SU-DHL-6 (cell line): Measurements from ENCODE around the gene RNF111.

ENCODE experiments used
- H2AFZ ChIP-seq: fragments of 200-600 bp; sonication (generic); 2 replicates; pipeline ENCODE4 v1.6.1; 2014; ENCODE audit warnings: low read depth, mild to moderate bottlenecking, moderate library complexity, mixed read lengths, antibody characterized with exemption, low read length; ENCODE audit not compliant: severe bottlenecking
- H3F3A ChIP-seq: fragments of 200-600 bp; shearing (Covaris generic); 2 replicates; pipeline ENCODE4 v1.6.0; 2016; ENCODE audit warnings: antibody characterized with exemption, mild to moderate bottlenecking; ENCODE audit not compliant: insufficient read depth
- H3K27ac ChIP-seq: fragments of 200-600 bp; sonication (generic); 2 replicates; pipeline ENCODE4 v1.5.1; 2016; ENCODE audit warnings: low read depth, mild to moderate bottlenecking, low read length, moderate library complexity, mixed read lengths
- H3K27me3 ChIP-seq: fragments of 200-600 bp; sonication (generic), shearing (Covaris generic); 2 replicates; pipeline ENCODE4 v1.6.0; 2014; ENCODE audit warnings: mild to moderate bottlenecking, low read length
- H3K36me3 ChIP-seq: fragments of 200-600 bp; sonication (generic); 2 replicates; pipeline ENCODE4 v1.6.1; 2014; ENCODE audit warnings: mild to moderate bottlenecking, low read length, mixed read lengths
- H3K4me2 ChIP-seq: fragments of 300-600, 200-600 bp; shearing (Covaris generic), sonication (generic); 2 replicates; pipeline ENCODE4 v1.6.0; 2014; ENCODE audit warnings: low read length, low read depth, mild to moderate bottlenecking; ENCODE audit not compliant: poor library complexity, severe bottlenecking
- H3K4me3 ChIP-seq: fragments of 200-600 bp; sonication (generic); 2 replicates; pipeline ENCODE4 v1.5.1; 2014; ENCODE audit warnings: antibody characterized with exemption, low read length, mild to moderate bottlenecking, mixed read lengths; ENCODE audit not compliant: insufficient read depth, poor library complexity, severe bottlenecking
- H3K79me2 ChIP-seq: fragments of 200-600 bp; sonication (generic); 2 replicates; pipeline ENCODE4 v1.6.1; 2014; ENCODE audit warnings: mild to moderate bottlenecking, low read length, moderate library complexity; ENCODE audit not compliant: insufficient read depth
- H3K9ac ChIP-seq: fragments of 200-600 bp; sonication (generic); 2 replicates; pipeline ENCODE4 v1.7.0; 2014; ENCODE audit warnings: mild to moderate bottlenecking, low read length
- H3K9me2 ChIP-seq: fragments of 200-600 bp; sonication (generic); replicated peaks from 2 replicates; pipeline ENCODE4 v1.6.1; 2014; ENCODE audit warnings: low read length; ENCODE audit not compliant: insufficient read depth
- H3K9me3 ChIP-seq: fragments of 200-600 bp; sonication (generic); 2 replicates; pipeline ENCODE4 v1.6.1; 2014; ENCODE audit warnings: low read length, mixed read lengths; ENCODE audit not compliant: insufficient read depth
- H4K20me1 ChIP-seq: fragments of 200-600 bp; sonication (generic); 2 replicates; pipeline ENCODE4 v1.6.1; 2014; ENCODE audit warnings: low read depth, mild to moderate bottlenecking, antibody characterized with exemption, low read length, moderate library complexity, mixed read lengths
- CTCF ChIP-seq: fragments of 200-600 bp; sonication (generic); IDR thresholded peaks from one replicate; pipeline ENCODE4 v1.5.1; 2017; ENCODE audit warnings: antibody characterized with exemption, mild to moderate bottlenecking, low read length, moderate library complexity; ENCODE audit not compliant: insufficient read depth, poor library complexity, severe bottlenecking
- EZH2phosphoT487 ChIP-seq: fragments of 200-600 bp; sonication (generic), shearing (Covaris generic); conservative IDR thresholded peaks from 2 replicates; pipeline ENCODE4 v1.6.1; 2018; ENCODE audit warnings: mild to moderate bottlenecking, antibody characterized with exemption, low read length, moderate library complexity, mixed read lengths

The RNF111 gene

GRCh38 chr15:59111251-59111650 is 123.8 kb downstream of the RNF111 start:
- Histone ChIP-seq H3K9ac (no peak overlapping the region), H3F3A (peaks cover 6% of the 10 kb centered on the region; the same call in 1 of the 2 replicates), H3K9me3 (no peaks in the 10 kb centered on the region), H3K4me2 (no peak overlapping the region), H4K20me1 (no peaks in the 10 kb centered on the region), H2AFZ (no peak overlapping the region), H3K27ac (no peak overlapping the region), H3K79me2 (peaks cover 41% of the 10 kb centered on the region), H3K9me2 (no peaks in the 10 kb centered on the region), H3K27me3 (no peaks in the 10 kb centered on the region), H3K4me3 (no peak overlapping the region), H3K36me3 (peaks cover 58% of the 10 kb centered on the region)
- TF ChIP-seq CTCF (no peak), EZH2phosphoT487 (no peak)

DNA sequence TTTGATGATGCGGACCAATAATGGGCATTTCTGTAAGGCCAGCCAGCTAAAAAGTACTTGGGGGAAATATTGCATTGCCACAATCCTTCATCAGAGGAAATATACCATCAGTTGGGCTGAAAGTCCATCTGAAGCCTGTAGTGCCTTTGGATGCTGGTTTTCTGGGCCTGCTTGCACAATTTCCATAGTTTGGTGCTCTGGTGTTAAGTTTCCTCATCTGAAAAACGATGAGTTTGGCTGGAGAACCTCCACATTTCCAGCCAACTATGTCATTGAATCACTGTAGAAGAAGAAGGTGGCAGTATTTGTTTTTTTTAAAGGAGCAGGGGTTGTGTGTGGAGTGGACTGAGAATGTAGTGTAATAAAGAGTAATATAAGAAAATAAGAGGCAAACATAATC is 127.6 kb downstream of the RNF111 start:
- no peak overlapping the region for H3K4me2 ChIP-seq
- H2AFZ ChIP-seq, result no peak overlapping the region
- no peaks in the 10 kb centered on the region for H3K9me3 ChIP-seq
- peaks cover 20% of the 10 kb centered on the region for H3K79me2 ChIP-seq
- TF ChIP-seq EZH2phosphoT487, result no peak
- no peak for TF ChIP-seq CTCF
- no peak overlapping the region for H3K27ac ChIP-seq
- no peaks in the 10 kb centered on the region for H3K9me2 ChIP-seq
- peaks cover 8% of the 10 kb centered on the region; the same call in 1 of the 2 replicates for H3F3A ChIP-seq
- H4K20me1 ChIP-seq, result no peaks in the 10 kb centered on the region
- H3K27me3 ChIP-seq, result no peaks in the 10 kb centered on the region
- peaks cover 47% of the 10 kb centered on the region for H3K36me3 ChIP-seq
- no peak overlapping the region for H3K9ac ChIP-seq
- H3K4me3 ChIP-seq, result no peak overlapping the region

DNA sequence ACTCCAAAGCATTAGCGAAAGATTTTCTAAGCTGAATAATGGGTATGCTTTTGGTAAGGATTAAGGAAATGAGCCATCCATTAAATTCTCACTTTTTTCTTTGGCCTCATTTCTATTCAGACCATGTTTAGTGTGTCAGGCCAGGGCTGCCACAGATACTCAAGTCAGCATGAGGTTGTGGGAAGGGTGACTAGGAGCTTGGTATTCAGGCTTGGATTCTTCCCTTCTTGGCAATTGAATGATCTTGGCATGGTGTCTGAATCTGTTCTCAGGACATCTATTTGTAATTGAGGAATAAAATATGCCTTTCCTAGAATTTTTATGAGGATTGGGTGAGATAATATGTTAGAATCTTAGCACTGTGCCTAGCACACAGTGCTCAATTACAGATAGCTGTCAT is 128.7 kb downstream of the RNF111 start:
- H3K36me3 ChIP-seq, result peaks cover 38% of the 10 kb centered on the region
- no peak overlapping the region for H3K27ac ChIP-seq
- H3K9me2 ChIP-seq, result no peaks in the 10 kb centered on the region
- no peak overlapping the region for H2AFZ ChIP-seq
- H3K79me2 ChIP-seq, result peaks cover 9% of the 10 kb centered on the region
- no peak overlapping the region for H3K4me3 ChIP-seq
- no peaks in the 10 kb centered on the region for H3K9me3 ChIP-seq
- TF ChIP-seq EZH2phosphoT487 (no peak), CTCF (no peak)
- H3K9ac ChIP-seq, result no peak overlapping the region
- no peak overlapping the region for H3K4me2 ChIP-seq
- peaks cover 15% of the 10 kb centered on the region; the same call in 1 of the 2 replicates for H3F3A ChIP-seq
- H4K20me1 ChIP-seq, result no peaks in the 10 kb centered on the region
- H3K27me3 ChIP-seq, result no peaks in the 10 kb centered on the region

DNA sequence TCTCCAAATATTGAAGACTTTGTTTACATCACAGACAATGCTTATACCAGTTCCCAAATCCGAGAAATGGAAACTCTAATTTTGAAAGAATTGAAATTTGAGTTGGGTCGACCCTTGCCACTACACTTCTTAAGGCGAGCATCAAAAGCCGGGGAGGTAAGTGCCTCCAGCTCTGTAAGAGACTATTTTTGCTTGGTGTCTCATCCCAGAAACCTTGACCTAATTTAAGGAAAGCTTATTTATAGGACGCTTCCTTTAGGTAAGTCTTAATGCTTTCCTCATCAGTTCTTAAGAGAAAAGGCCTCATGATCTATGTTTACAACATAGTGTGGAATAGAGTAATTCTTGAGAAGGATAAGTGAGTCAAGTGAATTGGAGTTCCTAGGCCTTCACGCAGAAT is 129.3 kb downstream of the RNF111 start:
- H4K20me1 ChIP-seq, result no peaks in the 10 kb centered on the region
- H3K36me3 ChIP-seq, result peaks cover 38% of the 10 kb centered on the region
- no peak overlapping the region for H3K4me3 ChIP-seq
- H3K9ac ChIP-seq, result no peak overlapping the region
- H3K9me2 ChIP-seq, result no peaks in the 10 kb centered on the region
- H3K9me3 ChIP-seq, result no peaks in the 10 kb centered on the region
- TF ChIP-seq EZH2phosphoT487 (no peak), CTCF (no peak)
- peaks cover 17% of the 10 kb centered on the region; the same call in 1 of the 2 replicates for H3F3A ChIP-seq
- H3K4me2 ChIP-seq, result no peak overlapping the region
- no peaks in the 10 kb centered on the region for H3K27me3 ChIP-seq
- H3K27ac ChIP-seq, result no peak overlapping the region
- H2AFZ ChIP-seq, result no peak overlapping the region
- H3K79me2 ChIP-seq, result peaks cover 4% of the 10 kb centered on the region
